Heart left ventricle (tissue), 16 donors: ENCODE data around the gene TAS2R38. TPM values are rescaled to one million over a fixed set of nuclear protein-coding genes. Genes with fewer than 3 reads are reported as not detected.

Source experiments
- ATAC-seq, 4 donors: fragments of 200-7000 bp; cut with Tn5 transposase; one replicate each; pipeline ENCODE4 v1.9.1; 2020 to 2022; ENCODE audit warnings: moderate library complexity in 4 of 4, mild to moderate bottlenecking in 3 of 4, moderate number of reproducible peaks in 1 of 4
- DNase-seq, 5 donors: peaks; one replicate each; pipeline ENCODE4 v3.0.0-alpha.2; 2020
- H3K27ac ChIP-seq, 12 donors: fragments of 200-600 bp; sonication (generic) in 4 of 12; one replicate each; pipeline versions ENCODE4 v1.5.0 to v1.8.0; 2016 to 2022; ENCODE audit warnings: mild to moderate bottlenecking in 2 of 12
- H3K27me3 ChIP-seq, 9 donors: fragments of 200-600 bp; sonication (generic) in 2 of 9; one replicate each; pipeline versions ENCODE4 v1.5.1 to v1.8.0; 2016 to 2022; ENCODE audit warnings: mild to moderate bottlenecking in 3 of 9
- H3K36me3 ChIP-seq, 9 donors: fragments of 200-600 bp; sonication (generic) in 2 of 9; one replicate each; pipeline versions ENCODE4 v1.5.0 to v1.8.0; 2018 to 2022; ENCODE audit warnings: mild to moderate bottlenecking in 2 of 9
- H3K4me1 ChIP-seq, 12 donors: fragments of 200-600 bp; sonication (generic) in 4 of 12; one replicate each; pipeline versions ENCODE4 v1.5.0 to v1.8.0; 2016 to 2022; ENCODE audit warnings: mild to moderate bottlenecking in 3 of 12
- H3K4me3 ChIP-seq, 12 donors: fragments of 200-600 bp; sonication (generic) in 4 of 12; one replicate each; pipeline versions ENCODE4 v1.5.0 to v1.8.0; 2017 to 2022; ENCODE audit warnings: mild to moderate bottlenecking in 9 of 12, moderate library complexity in 4 of 12
- H3K9me3 ChIP-seq, 12 donors: fragments of 200-600 bp; sonication (generic) in 4 of 12; one replicate each; pipeline versions ENCODE4 v1.5.0 to v1.8.0; 2016 to 2022; ENCODE audit warnings: mild to moderate bottlenecking in 1 of 12
- POLR2A ChIP-seq, 2 donors: fragments of 450-650 bp; IDR thresholded peaks; one replicate each; pipeline ENCODE4 v1.6.1; 2017; ENCODE audit warnings: antibody characterized with exemption in 2 of 2, mild to moderate bottlenecking in 2 of 2, moderate library complexity in 2 of 2
- WGBS, 4 donors: extraction: QIAGEN DNeasy Blood & Tissue Kit in 2 of 4; methylation state at CpG; one replicate each; pipeline versions ENCODE4 v1.1.5 to v1.1.7; 2013 to 2018; 5-methylcytosine and 5-hydroxymethylcytosine counted together
- intact Hi-C, 10 donors: fragments of 100-400 bp; cut with DNase I; formaldehyde crosslinking; loops; one replicate each; pipeline versions ENCODE4 v1.11.1 to v1.14.2; 2022
- long read RNA-seq, 3 donors: library from polyadenylated mRNA; unstranded; transcript quantifications; one replicate each; pipeline ENCODE4 v2.0.0, GENCODE V29; 2020 to 2021
- polyA plus RNA-seq, 2 donors: library from polyadenylated mRNA; stranded (reverse); fragments of 200-250 nt; gene quantifications; one replicate each; pipeline ENCODE4 v1.2.3, GENCODE V29; 2013
- total RNA-seq, 9 donors: library from RNA; depleted of rRNA in 2 of 9; stranded (reverse); fragments of >200 nt in 2 of 9; fragmentation: NEBNext Ultra II Directional in 3 of 9; extraction: Animal tissue kit (Norgen Biotek cat#: 25700) in 3 of 9; gene quantifications; one replicate each; pipeline versions ENCODE4 v1.1.0 to v1.2.4, GENCODE V29; 2016 to 2023
- TF ChIP-seq, protein P1 (sequence below), 12 donors: fragments of 200-600 bp; sonication (generic) in 4 of 12; IDR thresholded peaks; one replicate each; pipeline versions ENCODE4 v1.5.0 to v1.8.0; 2018 to 2022; ENCODE audit warnings: antibody characterized with exemption in 12 of 12, mild to moderate bottlenecking in 5 of 12
- donor health status: ischemic (EF 13 %, LVEDD 7.1; RV severe dilation, severe dysfunction).
- donor health status: healthy with polysubstance abuse.
- donor health status: DM: no; HTN: yes; CAD: no.
- donor health status: DM: no; HTN: no; CAD: no.
- donor health status: ischemic (EF 25% LVEDD 6.9; RV normal size, moderate dysfunction).
- donor health status: ischemic (EF 25% LVEDD 5.7; RV mildly dilated, moderate dysfunction).
- donor health status: healthy.
- donor health status: DM: yes; HTN: yes; CAD: no.
- donor health status: ischemic (EF 35%, LVEDD 5.7; RV mildly dilated, moderate dysfunction).
- donor health status: nonischemic (EF 11% LVEDD 7.7; RV severe dilation, severe dysfunction).
- donor health status: DM: yes; HTN: yes; CAD: no.
- donor health status: PGD.
- donor health status: ischemic (EF 29% LVEDD 5.4; RV normal size, mild dysfunction).
- donor health status: nonischemic (EF 23%, LVEDD 6.1; RV moderate dilation, normal function).

Gene TAS2R38
- not detected for total RNA-seq
- not detected for polyA plus RNA-seq
- long read RNA-seq, donor 1 = 0 reads
- long read RNA-seq, donor 2 = 0 reads
- long read RNA-seq, donor 3 = 0 reads

DNA sequence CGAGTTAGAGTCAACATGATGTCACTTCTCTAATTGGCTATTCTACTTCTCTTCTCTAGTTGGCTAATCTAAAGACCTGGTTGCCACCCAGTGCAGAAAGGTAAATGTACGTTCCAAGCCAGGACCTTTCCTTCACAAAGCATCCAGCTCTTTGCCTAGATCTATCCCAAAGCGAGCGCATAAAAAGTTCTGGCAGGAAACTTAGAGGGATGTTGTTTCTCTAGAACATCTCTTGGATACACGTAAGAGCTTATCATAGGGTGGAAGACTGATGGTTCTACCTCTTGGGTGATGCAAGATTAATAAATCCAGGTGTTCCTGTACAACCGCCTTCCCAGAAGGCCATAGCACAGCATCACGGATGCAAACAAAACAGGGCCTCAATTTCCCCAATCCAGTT, at the start of gene TAS2R38:
Gene TAS2R38, minus strand, starts transcription at position 101 of the 400 bp plus-strand sequence. Its CDS starts 84 bp downstream, at position 17.
- WGBS, 4 donors = 84 to 93% (median 85%) methylated on average over 7 of the region's 7 CpGs
- intact Hi-C loops = no loop called here
- H3K4me3 ChIP-seq = no peak within 1 kb of the TSS

DNA sequence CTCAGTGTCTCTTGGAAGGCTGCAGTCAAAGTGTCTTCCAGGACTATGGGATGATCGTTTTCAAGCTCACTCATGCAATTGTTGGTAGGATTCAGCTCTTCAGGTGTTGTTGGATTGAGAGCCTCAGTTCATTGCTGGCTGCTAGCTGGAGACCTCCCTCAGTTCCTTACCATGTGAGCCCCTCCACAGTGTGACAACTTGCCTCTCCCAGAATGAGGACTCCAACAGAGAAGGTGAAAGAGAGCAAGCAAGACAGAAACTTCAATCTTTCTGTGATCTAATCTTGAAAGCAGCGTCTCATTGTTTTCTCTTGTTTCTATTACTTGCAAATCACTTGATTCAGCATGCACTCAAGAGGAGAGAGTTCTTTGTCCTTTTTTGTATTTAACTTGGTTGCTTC, 44.6 kb upstream of the TAS2R38 start:
- WGBS, 4 donors = 59 to 76% (median 69%) methylated on average over 2 of the region's 2 CpGs
- intact Hi-C loops = no loop called here
- DNase-seq (no peak), ATAC-seq (no peak)
- H3K27ac ChIP-seq = no peak overlapping the region
- H3K4me1 ChIP-seq = no peaks in the 10 kb centered on the region
- H3K27me3 ChIP-seq = peaks cover 0 to 7% (median 0%) of the 10 kb centered on the region in 9 donors
- no peaks in the 10 kb centered on the region for H3K36me3 ChIP-seq
- no peak overlapping the region for H3K4me3 ChIP-seq
- no peak for TF ChIP-seq POLR2A (IDR thresholded peaks at IDR 0.05)
- TF ChIP-seq, protein P1, sequence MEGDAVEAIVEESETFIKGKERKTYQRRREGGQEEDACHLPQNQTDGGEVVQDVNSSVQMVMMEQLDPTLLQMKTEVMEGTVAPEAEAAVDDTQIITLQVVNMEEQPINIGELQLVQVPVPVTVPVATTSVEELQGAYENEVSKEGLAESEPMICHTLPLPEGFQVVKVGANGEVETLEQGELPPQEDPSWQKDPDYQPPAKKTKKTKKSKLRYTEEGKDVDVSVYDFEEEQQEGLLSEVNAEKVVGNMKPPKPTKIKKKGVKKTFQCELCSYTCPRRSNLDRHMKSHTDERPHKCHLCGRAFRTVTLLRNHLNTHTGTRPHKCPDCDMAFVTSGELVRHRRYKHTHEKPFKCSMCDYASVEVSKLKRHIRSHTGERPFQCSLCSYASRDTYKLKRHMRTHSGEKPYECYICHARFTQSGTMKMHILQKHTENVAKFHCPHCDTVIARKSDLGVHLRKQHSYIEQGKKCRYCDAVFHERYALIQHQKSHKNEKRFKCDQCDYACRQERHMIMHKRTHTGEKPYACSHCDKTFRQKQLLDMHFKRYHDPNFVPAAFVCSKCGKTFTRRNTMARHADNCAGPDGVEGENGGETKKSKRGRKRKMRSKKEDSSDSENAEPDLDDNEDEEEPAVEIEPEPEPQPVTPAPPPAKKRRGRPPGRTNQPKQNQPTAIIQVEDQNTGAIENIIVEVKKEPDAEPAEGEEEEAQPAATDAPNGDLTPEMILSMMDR (IDR thresholded peaks at IDR 0.05) = no peak
- no peaks in the 10 kb centered on the region for H3K9me3 ChIP-seq

More for the DNA sequence above, at the start of gene TAS2R38:
- no peaks in the 10 kb centered on the region for H3K36me3 ChIP-seq
- ATAC-seq = no peak
- TF ChIP-seq POLR2A (IDR thresholded peaks at IDR 0.05) = no peak
- TF ChIP-seq, protein P1 (IDR thresholded peaks at IDR 0.05) = no peak
- H3K4me1 ChIP-seq = peaks cover 0 to 5% (median 0%) of the 10 kb centered on the region in 12 donors
- H3K9me3 ChIP-seq = no peaks in the 10 kb centered on the region
- H3K27ac ChIP-seq = no peak within 1 kb of the TSS
- peaks cover 0 to 5% (median 0%) of the 10 kb centered on the region in 9 donors for H3K27me3 ChIP-seq
- DNase-seq = no peak

DNA sequence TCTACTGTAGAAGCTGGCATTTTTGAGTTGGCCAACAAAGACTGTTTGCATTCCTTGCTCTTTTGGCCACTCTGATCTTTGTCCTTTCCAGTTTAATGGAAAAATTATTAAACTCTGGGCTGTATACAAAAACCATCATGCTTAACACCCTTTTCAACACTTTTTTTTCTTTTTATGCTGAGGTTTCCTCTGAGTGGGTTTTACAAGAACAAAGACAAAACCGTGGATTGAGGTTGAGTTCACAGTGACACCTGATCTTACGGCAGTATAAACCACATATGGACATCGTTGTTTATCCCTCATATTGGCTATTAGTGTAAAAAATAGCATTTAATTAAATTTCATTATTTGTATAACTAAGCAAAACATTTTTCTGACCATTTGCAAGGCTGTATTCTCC, 43.9 kb upstream of the TAS2R38 start:
- Histone ChIP-seq H3K9me3 (no peaks in the 10 kb centered on the region), H3K4me1 (no peaks in the 10 kb centered on the region), H3K36me3 (no peaks in the 10 kb centered on the region), H3K27me3 (peaks cover 0 to 7% (median 0%) of the 10 kb centered on the region in 9 donors), H3K27ac (no peak overlapping the region), H3K4me3 (no peak overlapping the region)
- ATAC-seq = no peak
- 78 to 79% (median 78%) methylated on average over 3 of the region's 3 CpGs for WGBS, 4 donors
- DNase-seq = no peak
- intact Hi-C loops = no loop called here
- no peak for TF ChIP-seq POLR2A (IDR thresholded peaks at IDR 0.05)
- TF ChIP-seq, protein P1 (IDR thresholded peaks at IDR 0.05) = no peak

DNA sequence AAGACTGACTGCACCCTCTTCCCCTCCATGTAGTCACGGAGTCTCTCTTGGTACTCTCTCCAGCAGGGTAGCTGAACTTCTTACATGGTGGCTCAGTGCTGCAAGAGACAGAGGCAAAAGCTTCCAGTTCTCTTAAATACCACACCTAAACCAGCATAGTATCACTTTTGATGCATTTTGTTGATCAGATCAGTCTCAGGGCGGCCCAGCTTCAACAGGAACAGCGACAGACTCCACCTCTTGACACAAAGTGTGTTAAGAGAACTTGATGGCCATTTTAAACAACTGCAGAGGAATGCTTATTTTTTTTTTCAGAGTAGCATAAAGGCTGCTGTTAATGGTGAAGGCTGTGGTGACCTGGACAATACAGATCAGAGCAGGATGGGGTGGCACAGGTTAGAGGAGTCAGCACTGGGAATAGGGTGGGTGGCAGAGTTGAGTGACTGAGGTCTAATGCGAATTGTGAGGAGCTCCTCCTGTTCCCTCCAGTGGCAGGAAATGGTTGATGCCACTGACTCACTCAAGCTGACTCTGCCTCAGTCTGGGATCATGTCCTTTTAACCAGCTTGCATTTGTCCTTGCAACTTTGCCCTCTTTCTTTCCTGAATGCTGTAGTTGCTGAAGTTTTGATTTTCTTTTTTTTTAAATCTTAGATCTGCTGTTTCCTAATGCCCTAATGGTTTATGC, 39.4 kb upstream of the TAS2R38 start:
- intact Hi-C loops = no loop called here
- WGBS, 4 donors = 70 to 79% (median 72%) methylated on average over 4 of the region's 4 CpGs
- TF ChIP-seq, protein P1 (IDR thresholded peaks at IDR 0.05) = no peak
- TF ChIP-seq POLR2A (IDR thresholded peaks at IDR 0.05) = no peak
- Histone ChIP-seq H3K27me3 (no peaks in the 10 kb centered on the region), H3K36me3 (no peaks in the 10 kb centered on the region), H3K4me1 (no peaks in the 10 kb centered on the region), H3K27ac (no peak overlapping the region), H3K9me3 (no peaks in the 10 kb centered on the region), H3K4me3 (no peak overlapping the region)
- DNase-seq = no peak
- no peak for ATAC-seq
